Nephron (organoid): ENCODE measurements around the gene KCNA1.

Experiments used
- H3K27ac Mint-ChIP-seq, 3 experiments: 2 replicates each; pipeline ENCODE4 v1.8.0; 2020; ENCODE audit warnings: mixed read lengths in 3 of 3, mild to moderate bottlenecking in 2 of 3, moderate library complexity in 1 of 3
- H3K27me3 Mint-ChIP-seq: 2 replicates; pipeline ENCODE4 v1.8.0; 2021; ENCODE audit warnings: low read depth, mild to moderate bottlenecking, moderate library complexity, mixed read lengths
- H3K36me3 Mint-ChIP-seq: 2 replicates; pipeline ENCODE4 v1.8.0; 2020; ENCODE audit warnings: low read depth, mixed read lengths
- H3K4me1 Mint-ChIP-seq: 2 replicates; pipeline ENCODE4 v1.8.0; 2020; ENCODE audit warnings: mixed read lengths
- H3K4me3 Mint-ChIP-seq, 3 experiments: 2 replicates each; pipeline ENCODE4 v1.8.0; 2020; ENCODE audit warnings: mild to moderate bottlenecking in 3 of 3, mixed read lengths in 3 of 3, moderate library complexity in 2 of 3
- H3K9me3 Mint-ChIP-seq: 2 replicates; pipeline ENCODE4 v1.8.0; 2020; ENCODE audit warnings: mixed read lengths
- TF ChIP-seq, protein P1 (sequence below), 3 experiments: fragments of 200-600 bp; sonication (generic); IDR thresholded peaks; one replicate each; pipeline ENCODE4 v1.5.0; 2021; ENCODE audit warnings: antibody characterized with exemption in 3 of 3; ENCODE audit not compliant: unreplicated experiment in 3 of 3

KCNA1 gene

DNA sequence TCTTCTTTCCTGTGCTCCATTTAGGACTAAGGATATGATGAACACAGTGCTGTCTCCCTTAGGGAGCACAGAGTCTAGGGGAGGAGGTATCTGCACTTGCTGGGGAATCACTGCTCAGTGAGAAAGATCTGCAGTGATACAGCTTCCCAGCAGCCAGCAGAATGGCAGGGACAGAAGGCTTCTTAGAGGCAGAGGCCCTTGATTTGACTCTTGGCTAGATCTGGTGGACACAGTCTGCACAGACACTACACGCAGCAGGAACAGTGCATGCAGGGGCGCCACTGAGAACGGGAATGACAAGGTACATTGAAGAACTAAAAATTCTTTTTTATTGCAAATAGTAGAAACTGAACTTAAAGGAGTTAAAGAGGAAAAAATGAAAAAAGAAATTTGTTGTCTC is 51.6 kb downstream of the KCNA1 start:
- TF ChIP-seq, protein P1, sequence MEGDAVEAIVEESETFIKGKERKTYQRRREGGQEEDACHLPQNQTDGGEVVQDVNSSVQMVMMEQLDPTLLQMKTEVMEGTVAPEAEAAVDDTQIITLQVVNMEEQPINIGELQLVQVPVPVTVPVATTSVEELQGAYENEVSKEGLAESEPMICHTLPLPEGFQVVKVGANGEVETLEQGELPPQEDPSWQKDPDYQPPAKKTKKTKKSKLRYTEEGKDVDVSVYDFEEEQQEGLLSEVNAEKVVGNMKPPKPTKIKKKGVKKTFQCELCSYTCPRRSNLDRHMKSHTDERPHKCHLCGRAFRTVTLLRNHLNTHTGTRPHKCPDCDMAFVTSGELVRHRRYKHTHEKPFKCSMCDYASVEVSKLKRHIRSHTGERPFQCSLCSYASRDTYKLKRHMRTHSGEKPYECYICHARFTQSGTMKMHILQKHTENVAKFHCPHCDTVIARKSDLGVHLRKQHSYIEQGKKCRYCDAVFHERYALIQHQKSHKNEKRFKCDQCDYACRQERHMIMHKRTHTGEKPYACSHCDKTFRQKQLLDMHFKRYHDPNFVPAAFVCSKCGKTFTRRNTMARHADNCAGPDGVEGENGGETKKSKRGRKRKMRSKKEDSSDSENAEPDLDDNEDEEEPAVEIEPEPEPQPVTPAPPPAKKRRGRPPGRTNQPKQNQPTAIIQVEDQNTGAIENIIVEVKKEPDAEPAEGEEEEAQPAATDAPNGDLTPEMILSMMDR (IDR thresholded peaks at IDR 0.05; ENCODE audit: unreplicated experiment in 3 of 3), result no peak
- Mint-ChIP-seq H3K27me3 (peaks cover 33% of the 10 kb centered on the region), H3K36me3 (no peaks in the 10 kb centered on the region), H3K4me3 (no peak overlapping the region), H3K4me1 (peaks cover 8% of the 10 kb centered on the region), H3K27ac (no peak overlapping the region), H3K9me3 (no peaks in the 10 kb centered on the region)

DNA sequence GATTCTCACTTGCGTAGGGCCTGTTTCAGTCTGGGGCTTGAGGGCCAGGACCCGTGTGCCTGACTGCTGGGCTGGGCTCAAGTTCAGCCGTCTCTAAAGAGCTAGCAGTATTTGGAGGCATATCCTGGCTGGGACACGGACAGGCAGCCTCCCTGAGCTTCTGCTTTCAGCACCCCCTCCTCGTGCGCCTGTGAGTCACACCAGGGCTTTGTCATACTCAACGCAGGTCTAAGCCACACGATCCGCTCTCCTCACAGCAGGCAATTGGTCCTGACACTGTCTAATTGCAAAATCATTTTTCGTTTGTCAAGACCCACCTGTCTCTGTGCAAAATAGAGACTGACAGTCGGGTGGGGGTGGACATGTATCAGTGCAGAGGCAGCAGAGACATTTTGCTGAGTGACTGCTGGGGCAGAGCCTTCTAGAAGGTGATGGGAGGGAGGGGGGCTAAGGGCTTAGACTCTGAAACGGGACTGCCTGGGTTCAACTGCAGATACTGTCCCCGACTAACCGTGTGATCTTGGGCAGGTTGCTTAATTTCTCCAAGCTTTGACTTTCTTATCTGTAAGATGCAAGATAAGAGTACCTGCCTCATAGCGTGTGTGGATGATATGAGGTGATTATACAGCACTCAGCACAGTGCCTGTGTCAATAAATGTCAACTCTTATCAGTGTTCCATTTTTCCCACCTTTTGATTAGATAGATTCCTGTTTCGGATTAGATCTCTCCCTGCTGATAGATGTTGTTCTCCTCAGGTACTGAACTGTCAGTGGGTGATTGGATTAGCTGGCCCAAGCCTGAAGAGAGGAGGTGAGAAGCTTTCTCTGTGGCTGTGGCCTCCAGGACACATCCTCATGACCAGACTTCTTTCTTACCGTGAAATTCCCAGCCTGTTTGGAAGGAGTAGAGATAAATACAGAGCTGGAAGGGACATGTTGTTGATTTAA is 53.1 kb downstream of the KCNA1 start:
- peaks cover 4% of the 10 kb centered on the region for H3K4me1 Mint-ChIP-seq
- no peaks in the 10 kb centered on the region for H3K9me3 Mint-ChIP-seq

More for the DNA sequence above, 53.1 kb downstream of the KCNA1 start:
- Mint-ChIP-seq H3K36me3 (no peaks in the 10 kb centered on the region), H3K27me3 (peaks cover 38% of the 10 kb centered on the region), H3K4me3 (no peak overlapping the region), H3K27ac (no peak overlapping the region)
- TF ChIP-seq, protein P1 (IDR thresholded peaks at IDR 0.05; ENCODE audit: unreplicated experiment in 3 of 3), result no peak
